MM.1S (cell line): ENCODE results near the gene DCN.

Source experiments
- DNase-seq: peaks from one replicate; pipeline ENCODE4 v3.0.0-alpha.2; 2015
- H2AFZ ChIP-seq: fragments of 300-600 bp; sonication (generic); 2 replicates; pipeline ENCODE4 v1.6.0; 2016; ENCODE audit warnings: antibody characterized with exemption, low read length
- H3F3A ChIP-seq: fragments of 300-600 bp; sonication (generic); 2 replicates; pipeline ENCODE4 v1.6.1; 2016; ENCODE audit warnings: mild to moderate bottlenecking, antibody characterized with exemption, low read length, moderate library complexity, mixed read lengths; ENCODE audit not compliant: insufficient read depth
- H3K27ac ChIP-seq: fragments of 300-600 bp; sonication (generic); 2 replicates; pipeline ENCODE4 v1.5.1; 2016; ENCODE audit warnings: mild to moderate bottlenecking, low read length
- H3K27me3 ChIP-seq: fragments of 300-600 bp; sonication (generic); replicated peaks from 2 replicates; pipeline ENCODE4 v1.6.0; 2016; ENCODE audit warnings: low read length; ENCODE audit not compliant: insufficient read depth
- H3K36me3 ChIP-seq: fragments of 300-600 bp; sonication (generic); replicated peaks from 2 replicates; pipeline ENCODE4 v1.6.1; 2016; ENCODE audit warnings: mild to moderate bottlenecking, low read length, mixed read lengths; ENCODE audit not compliant: insufficient read depth
- H3K4me1 ChIP-seq: fragments of 300-600 bp; sonication (generic); 2 replicates; pipeline ENCODE4 v1.6.1; 2016; ENCODE audit warnings: low read length, mixed read lengths
- H3K4me2 ChIP-seq: fragments of 300-600 bp; sonication (generic); 2 replicates; pipeline ENCODE4 v1.6.0; 2016; ENCODE audit warnings: low read depth, low read length
- H3K4me3 ChIP-seq: fragments of 300-600 bp; sonication (generic); 2 replicates; pipeline ENCODE4 v1.5.1; 2016; ENCODE audit warnings: low read length, mixed read lengths
- H3K79me2 ChIP-seq: fragments of 300-600 bp; sonication (generic); 2 replicates; pipeline ENCODE4 v1.6.1; 2016; ENCODE audit warnings: mixed run types, low read length, mixed read lengths
- H3K9ac ChIP-seq: fragments of 300-600 bp; sonication (generic); 2 replicates; pipeline ENCODE4 v1.6.1; 2016; ENCODE audit warnings: low read length, mixed read lengths
- H3K9me2 ChIP-seq: fragments of 300-600 bp; sonication (generic); replicated peaks from 2 replicates; pipeline ENCODE4 v1.6.1; 2016; ENCODE audit warnings: mild to moderate bottlenecking, low read length, mixed read lengths; ENCODE audit not compliant: insufficient read depth
- H3K9me3 ChIP-seq: fragments of 300-600 bp; sonication (generic); replicated peaks from 2 replicates; pipeline ENCODE4 v1.6.1; 2016; ENCODE audit warnings: mild to moderate bottlenecking, low read length, mixed read lengths; ENCODE audit not compliant: insufficient read depth
- H4K20me1 ChIP-seq: fragments of 300-600 bp; sonication (generic); 2 replicates; pipeline ENCODE4 v1.6.1; 2016; ENCODE audit warnings: mild to moderate bottlenecking, low read length, moderate library complexity, mixed read lengths; ENCODE audit not compliant: insufficient read depth
- EZH2 ChIP-seq: fragments of 300-600 bp; sonication (generic); optimal IDR thresholded peaks from 2 replicates; pipeline ENCODE3; 2017; ENCODE audit warnings: low read depth, mild to moderate bottlenecking, antibody characterized with exemption, low read length, mixed read lengths
- EZH2phosphoT487 ChIP-seq: fragments of 300-600 bp; sonication (generic); IDR thresholded peaks from 2 replicates; pipeline ENCODE4 v1.6.1; 2018; ENCODE audit warnings: antibody characterized with exemption, low read length
- TF ChIP-seq, protein P1 (sequence below): fragments of 300-600 bp; sonication (generic); IDR thresholded peaks from 2 replicates; pipeline ENCODE4 v1.5.1; 2016; ENCODE audit warnings: antibody characterized with exemption, low read length, mixed read lengths

The DCN gene

DNA sequence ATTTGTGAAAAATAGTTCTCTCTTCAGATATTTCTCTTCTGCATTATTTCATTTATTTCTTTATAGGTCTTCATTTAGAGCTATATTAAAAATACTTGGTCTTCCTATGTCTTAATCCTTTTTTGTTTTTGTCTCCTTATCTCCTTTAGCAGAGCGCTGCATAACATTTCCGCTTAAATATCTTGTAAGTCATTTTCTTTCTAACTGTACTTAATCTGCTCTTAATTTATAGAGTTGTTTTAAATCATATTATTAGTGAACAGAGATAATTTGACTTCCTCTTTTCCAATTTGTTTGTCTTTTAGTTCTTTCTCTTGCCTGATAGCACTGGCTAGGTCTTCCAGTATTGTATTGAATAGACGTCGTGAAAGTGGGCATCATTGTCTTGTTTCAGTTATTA lies 89.3 kb downstream of the DCN start:
- H2AFZ ChIP-seq, result no peak overlapping the region
- TF ChIP-seq EZH2 (no peak), EZH2phosphoT487 (no peak)
- TF ChIP-seq, protein P1, sequence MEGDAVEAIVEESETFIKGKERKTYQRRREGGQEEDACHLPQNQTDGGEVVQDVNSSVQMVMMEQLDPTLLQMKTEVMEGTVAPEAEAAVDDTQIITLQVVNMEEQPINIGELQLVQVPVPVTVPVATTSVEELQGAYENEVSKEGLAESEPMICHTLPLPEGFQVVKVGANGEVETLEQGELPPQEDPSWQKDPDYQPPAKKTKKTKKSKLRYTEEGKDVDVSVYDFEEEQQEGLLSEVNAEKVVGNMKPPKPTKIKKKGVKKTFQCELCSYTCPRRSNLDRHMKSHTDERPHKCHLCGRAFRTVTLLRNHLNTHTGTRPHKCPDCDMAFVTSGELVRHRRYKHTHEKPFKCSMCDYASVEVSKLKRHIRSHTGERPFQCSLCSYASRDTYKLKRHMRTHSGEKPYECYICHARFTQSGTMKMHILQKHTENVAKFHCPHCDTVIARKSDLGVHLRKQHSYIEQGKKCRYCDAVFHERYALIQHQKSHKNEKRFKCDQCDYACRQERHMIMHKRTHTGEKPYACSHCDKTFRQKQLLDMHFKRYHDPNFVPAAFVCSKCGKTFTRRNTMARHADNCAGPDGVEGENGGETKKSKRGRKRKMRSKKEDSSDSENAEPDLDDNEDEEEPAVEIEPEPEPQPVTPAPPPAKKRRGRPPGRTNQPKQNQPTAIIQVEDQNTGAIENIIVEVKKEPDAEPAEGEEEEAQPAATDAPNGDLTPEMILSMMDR, result no peak
- no peaks in the 10 kb centered on the region for H3K79me2 ChIP-seq
- no peaks in the 10 kb centered on the region for H3K27me3 ChIP-seq
- H3K27ac ChIP-seq, result no peak overlapping the region
- no peaks in the 10 kb centered on the region for H3K9me2 ChIP-seq
- no peak overlapping the region for H3K9ac ChIP-seq
- no peaks in the 10 kb centered on the region for H4K20me1 ChIP-seq
- H3K9me3 ChIP-seq, result no peaks in the 10 kb centered on the region
- H3K4me3 ChIP-seq, result no peak overlapping the region
- H3K4me1 ChIP-seq, result no peaks in the 10 kb centered on the region
- H3K36me3 ChIP-seq, result no peaks in the 10 kb centered on the region
- no peak overlapping the region for H3K4me2 ChIP-seq
- DNase-seq, result no peak
- no peaks in the 10 kb centered on the region for H3F3A ChIP-seq

DNA sequence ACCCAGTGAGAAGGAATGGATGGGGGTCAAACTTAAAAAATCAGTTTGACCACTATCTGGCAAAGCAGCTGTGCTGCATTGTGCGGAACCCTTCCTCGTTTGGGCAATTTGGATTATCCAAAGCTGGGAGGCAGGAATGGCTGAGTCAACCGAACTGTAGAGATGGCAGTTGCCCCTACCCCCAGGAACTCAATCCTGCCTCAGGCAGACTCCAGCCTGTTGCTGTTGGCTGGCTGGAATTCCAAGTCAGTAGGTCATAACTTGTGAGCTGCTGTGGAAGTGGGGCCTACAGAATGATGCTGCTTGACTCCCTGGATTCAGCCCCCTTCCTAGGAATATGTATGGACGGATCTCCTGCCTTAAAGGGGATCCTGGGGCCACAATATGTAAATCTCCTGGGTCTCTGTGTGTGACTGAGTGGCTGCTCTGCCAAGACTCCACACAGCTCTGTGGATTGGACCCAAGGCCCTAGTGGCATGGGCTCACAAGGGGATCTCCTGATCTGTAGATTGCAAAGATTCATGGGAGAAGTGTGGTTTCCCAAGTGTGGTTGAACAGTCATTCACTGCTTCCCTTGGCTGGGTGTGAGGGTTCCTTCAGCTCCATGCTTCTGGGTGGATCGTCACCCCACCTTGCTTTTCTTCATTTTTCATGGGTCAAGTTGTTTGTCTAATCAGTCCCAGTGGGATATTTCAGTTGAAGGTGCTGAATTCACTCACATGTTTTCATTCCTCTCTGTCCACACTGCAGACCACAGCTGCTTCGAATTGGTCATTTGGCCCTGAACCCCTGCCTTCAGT lies 90.5 kb downstream of the DCN start:
- H3F3A ChIP-seq, result no peaks in the 10 kb centered on the region
- H3K9me2 ChIP-seq, result no peaks in the 10 kb centered on the region
- no peaks in the 10 kb centered on the region for H4K20me1 ChIP-seq
- no peaks in the 10 kb centered on the region for H3K9me3 ChIP-seq
- H2AFZ ChIP-seq, result no peak overlapping the region
- H3K9ac ChIP-seq, result no peak overlapping the region
- H3K27ac ChIP-seq, result no peak overlapping the region
- H3K4me1 ChIP-seq, result no peaks in the 10 kb centered on the region
- no peak for DNase-seq
- H3K27me3 ChIP-seq, result no peaks in the 10 kb centered on the region
- H3K4me3 ChIP-seq, result no peak overlapping the region
- H3K4me2 ChIP-seq, result no peak overlapping the region
- TF ChIP-seq EZH2, result no peak
- H3K36me3 ChIP-seq, result no peaks in the 10 kb centered on the region
- H3K79me2 ChIP-seq, result no peaks in the 10 kb centered on the region
